Mucosa of gallbladder (tissue), 1 donor: ENCODE results near the gene CCDC146. TPM values are rescaled to one million over a fixed set of nuclear protein-coding genes. Genes with fewer than 3 reads are reported as not detected.
"Not testable (repeated sequence)": the region's sequence is repeated elsewhere in the genome, so short reads cannot be mapped to it uniquely, and the experiment has no call there.

Experiments used
- DNase-seq: peaks from one replicate; pipeline ENCODE4 v3.0.0-alpha.2; 2020; ENCODE audit warnings: low spot score
- total RNA-seq: library from RNA; stranded (reverse); gene quantifications from one replicate; pipeline ENCODE4 v1.2.1, GENCODE V29; 2021
- donor health status: DM: no; HTN: no; CAD: no.

Gene CCDC146
- total RNA-seq, 1 donor from 2014 or later, result 29.7 TPM

- not testable (repeated sequence) for DNase-seq
Observed at GRCh38 chr7:77152232-77152631, 29.8 kb downstream of the CCDC146 start.

- not testable (repeated sequence) for DNase-seq
Observed at GRCh38 chr7:77154917-77155464, 32.6 kb downstream of the CCDC146 start.

GRCh38 chr7:77155601-77156377, 33.4 kb downstream of the CCDC146 start:
- DNase-seq, result not testable (repeated sequence)

- not testable (repeated sequence) for DNase-seq
Observed at GRCh38 chr7:77157034-77157433, 34.6 kb downstream of the CCDC146 start.

- no peak for DNase-seq
Observed at GRCh38 chr7:77157446-77157845, 35.0 kb downstream of the CCDC146 start.

- DNase-seq, result not testable (repeated sequence)
Observed at GRCh38 chr7:77171073-77171472, 48.7 kb downstream of the CCDC146 start.

GRCh38 chr7:77172437-77173172, 50.2 kb downstream of the CCDC146 start:
- not testable (repeated sequence) for DNase-seq

- DNase-seq, result not testable (repeated sequence)
Observed at GRCh38 chr7:77174418-77174817, 52.0 kb downstream of the CCDC146 start.

GRCh38 chr7:77175274-77175800, 52.9 kb downstream of the CCDC146 start:
- not testable (repeated sequence) for DNase-seq

GRCh38 chr7:77177321-77177904, 55.0 kb downstream of the CCDC146 start:
- DNase-seq, result not testable (repeated sequence)

GRCh38 chr7:77178024-77178423, 55.6 kb downstream of the CCDC146 start:
- DNase-seq, result not testable (repeated sequence)

- DNase-seq, result no peak
Observed at GRCh38 chr7:77181015-77181595, 58.7 kb downstream of the CCDC146 start.

GRCh38 chr7:77181734-77182133, 59.3 kb downstream of the CCDC146 start:
- DNase-seq, result no peak

GRCh38 chr7:77182261-77182660, 59.8 kb downstream of the CCDC146 start:
- DNase-seq, result no peak

GRCh38 chr7:77184463-77184862, 62.0 kb downstream of the CCDC146 start:
- no peak for DNase-seq

GRCh38 chr7:77184990-77185389, 62.6 kb downstream of the CCDC146 start:
- no peak for DNase-seq

- no peak for DNase-seq
Observed at GRCh38 chr7:77185866-77186265, 63.5 kb downstream of the CCDC146 start.

GRCh38 chr7:77188731-77189437, 66.5 kb downstream of the CCDC146 start:
- no peak for DNase-seq

GRCh38 chr7:77197141-77197540, 74.7 kb downstream of the CCDC146 start:
- no peak for DNase-seq

- DNase-seq, result peak; percentile 65
Observed at GRCh38 chr7:77199013-77199966, 76.9 kb downstream of the CCDC146 start, which contains the start of gene FGL2. Gene FGL2, minus strand, starts transcription at chr7:77199819. Its CDS starts 26 bp downstream, at chr7:77199793.
